Uterus (tissue), 2 donors: Measurements from ENCODE around the gene ERC2.

Source experiments
- CTCF ChIP-seq, 4 experiments: fragments of 200-600 bp in 2 of 4; fragments of 450-650 bp in 2 of 4; sonication (generic) in 2 of 4; IDR thresholded peaks; one replicate each; pipeline ENCODE4 v1.5.1; 2016 to 2019; ENCODE audit warnings: antibody characterized with exemption in 4 of 4, mild to moderate bottlenecking in 2 of 4, moderate library complexity in 1 of 4
- POLR2A ChIP-seq, 2 donors: fragments of 450-650 bp; IDR thresholded peaks; one replicate each; pipeline ENCODE4 v1.6.1; 2016; ENCODE audit warnings: antibody characterized with exemption in 2 of 2, mild to moderate bottlenecking in 1 of 2, moderate library complexity in 1 of 2

- TF ChIP-seq CTCF (IDR thresholded peaks at IDR 0.05) (no peak), POLR2A (IDR thresholded peaks at IDR 0.05) (no peak)
These were observed 870.0 kb downstream of the ERC2 start for GRCh38 chr3:55598224-55598623.
